Measurements from ENCODE around the gene HSD3B1.

- TF ChIP-seq, protein P1, sequence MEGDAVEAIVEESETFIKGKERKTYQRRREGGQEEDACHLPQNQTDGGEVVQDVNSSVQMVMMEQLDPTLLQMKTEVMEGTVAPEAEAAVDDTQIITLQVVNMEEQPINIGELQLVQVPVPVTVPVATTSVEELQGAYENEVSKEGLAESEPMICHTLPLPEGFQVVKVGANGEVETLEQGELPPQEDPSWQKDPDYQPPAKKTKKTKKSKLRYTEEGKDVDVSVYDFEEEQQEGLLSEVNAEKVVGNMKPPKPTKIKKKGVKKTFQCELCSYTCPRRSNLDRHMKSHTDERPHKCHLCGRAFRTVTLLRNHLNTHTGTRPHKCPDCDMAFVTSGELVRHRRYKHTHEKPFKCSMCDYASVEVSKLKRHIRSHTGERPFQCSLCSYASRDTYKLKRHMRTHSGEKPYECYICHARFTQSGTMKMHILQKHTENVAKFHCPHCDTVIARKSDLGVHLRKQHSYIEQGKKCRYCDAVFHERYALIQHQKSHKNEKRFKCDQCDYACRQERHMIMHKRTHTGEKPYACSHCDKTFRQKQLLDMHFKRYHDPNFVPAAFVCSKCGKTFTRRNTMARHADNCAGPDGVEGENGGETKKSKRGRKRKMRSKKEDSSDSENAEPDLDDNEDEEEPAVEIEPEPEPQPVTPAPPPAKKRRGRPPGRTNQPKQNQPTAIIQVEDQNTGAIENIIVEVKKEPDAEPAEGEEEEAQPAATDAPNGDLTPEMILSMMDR (IDR thresholded peaks at IDR 0.05), result no peak
- TF ChIP-seq POLR2A (IDR thresholded peaks at IDR 0.05), result no peak
These were observed 44.2 kb downstream of the HSD3B1 start for GRCh38 chr1:119551218-119551617.

Measured in thyroid gland (tissue), 4 donors.